Trophoblast cell (in vitro differentiated cells and primary cell): ENCODE measurements around the gene CCDC61.
A peak's percentile ranks its signal among the peaks of the same experiment; 100 is the strongest.

Source experiments
- DNase-seq, 2 donors: peaks; one replicate each; pipeline ENCODE4 v3.0.0-alpha.2; 2016
- H2AFZ ChIP-seq: 2 replicates; pipeline ENCODE4 v1.6.1; 2013; ENCODE audit warnings: low read length, moderate library complexity, mild to moderate bottlenecking; ENCODE audit not compliant: insufficient read depth, poor library complexity
- H2AK5ac ChIP-seq: 2 replicates; pipeline ENCODE4 v1.6.1; 2013; ENCODE audit warnings: mild to moderate bottlenecking, low read length
- H2BK120ac ChIP-seq: 2 replicates; pipeline ENCODE4 v1.6.1; 2013; ENCODE audit warnings: low read length, mild to moderate bottlenecking, moderate library complexity; ENCODE audit not compliant: insufficient read depth, poor library complexity
- H2BK12ac ChIP-seq: 2 replicates; pipeline ENCODE4 v1.6.1; 2013; ENCODE audit warnings: mild to moderate bottlenecking, low read length, moderate library complexity
- H2BK5ac ChIP-seq: 2 replicates; pipeline ENCODE4 v1.6.1; 2013; ENCODE audit warnings: low read length, low read depth, moderate library complexity, mild to moderate bottlenecking; ENCODE audit not compliant: poor library complexity
- H3K14ac ChIP-seq: 2 replicates; pipeline ENCODE4 v1.6.1; 2013; ENCODE audit warnings: mild to moderate bottlenecking, low read length
- H3K18ac ChIP-seq: 2 replicates; pipeline ENCODE4 v1.6.1; 2013; ENCODE audit warnings: mild to moderate bottlenecking, low read length
- H3K23ac ChIP-seq: 2 replicates; pipeline ENCODE4 v1.6.1; 2013; ENCODE audit warnings: low read length
- H3K27ac ChIP-seq: 2 replicates; pipeline ENCODE4 v1.5.1; 2013; ENCODE audit warnings: low read depth, mild to moderate bottlenecking, inconsistent platforms, low read length, moderate library complexity
- H3K27me3 ChIP-seq: 2 replicates; pipeline ENCODE4 v1.6.1; 2013; ENCODE audit warnings: inconsistent platforms, mild to moderate bottlenecking, low read length, moderate library complexity; ENCODE audit not compliant: insufficient read depth
- H3K36me3 ChIP-seq, 2 experiments: 1 replicate in 1 of 2; 2 replicates in 1 of 2; pipeline ENCODE4 v1.6.1; 2013; ENCODE audit warnings: low read length in 2 of 2, mild to moderate bottlenecking in 2 of 2, moderate library complexity in 1 of 2; ENCODE audit not compliant: insufficient read depth in 2 of 2, control insufficient read depth in 1 of 2
- H3K4ac ChIP-seq: 2 replicates; pipeline ENCODE4 v1.6.1; 2013; ENCODE audit warnings: low read depth, mild to moderate bottlenecking, low read length, moderate library complexity
- H3K4me1 ChIP-seq, 2 experiments: 1 replicate in 1 of 2; 2 replicates in 1 of 2; pipeline ENCODE4 v1.6.1; 2013; ENCODE audit warnings: low read length in 2 of 2, mild to moderate bottlenecking in 2 of 2, moderate library complexity in 1 of 2; ENCODE audit not compliant: insufficient read depth in 2 of 2, control insufficient read depth in 1 of 2
- H3K4me2 ChIP-seq: 2 replicates; pipeline ENCODE4 v1.6.1; 2013; ENCODE audit warnings: inconsistent platforms, mild to moderate bottlenecking, low read length, moderate library complexity
- H3K4me3 ChIP-seq: 2 replicates; pipeline ENCODE4 v1.5.1; 2013; ENCODE audit warnings: mild to moderate bottlenecking, low read depth, low read length, inconsistent platforms
- H3K79me1 ChIP-seq: one replicate; pipeline ENCODE4 v1.6.1; 2013; ENCODE audit warnings: low read length
- H3K79me2 ChIP-seq: 2 replicates; pipeline ENCODE4 v1.6.1; 2013; ENCODE audit warnings: low read length, mild to moderate bottlenecking; ENCODE audit not compliant: control insufficient read depth, insufficient read depth, poor library complexity
- H3K9ac ChIP-seq: 2 replicates; pipeline ENCODE4 v1.6.1; 2013; ENCODE audit warnings: mild to moderate bottlenecking, low read length
- H3K9me3 ChIP-seq: 2 replicates; pipeline ENCODE4 v1.6.1; 2013; ENCODE audit warnings: low read depth, mild to moderate bottlenecking, control low read depth, inconsistent platforms, low read length; ENCODE audit not compliant: insufficient read depth
- H4K12ac ChIP-seq: 2 replicates; pipeline ENCODE4 v1.6.1; 2013; ENCODE audit warnings: low read depth, mild to moderate bottlenecking, low read length, moderate library complexity
- H4K8ac ChIP-seq: 2 replicates; pipeline ENCODE4 v1.6.1; 2013; ENCODE audit warnings: low read depth, mild to moderate bottlenecking, low read length, moderate library complexity
- H4K91ac ChIP-seq: one replicate; pipeline ENCODE4 v1.6.1; 2013; ENCODE audit warnings: low read depth, mild to moderate bottlenecking, low read length, moderate library complexity
- WGBS: extraction: QIAGEN DNeasy Blood & Tissue Kit; methylation state at CpG from one replicate; pipeline ENCODE4 v1.1.7; 2013; ENCODE audit warnings: missing lambda C conversion rate; ENCODE audit not compliant: insufficient read length, insufficient coverage; ENCODE audit errors: extremely low coverage; 5-methylcytosine and 5-hydroxymethylcytosine counted together

The CCDC61 gene

GRCh38 chr19:45967246-45967645 is 28.0 kb upstream of the CCDC61 start:
- H4K91ac ChIP-seq = no peak overlapping the region
- no peak overlapping the region for H2BK12ac ChIP-seq
- H2AFZ ChIP-seq = no peak overlapping the region
- DNase-seq = no peak
- no peak overlapping the region for H3K14ac ChIP-seq
- H3K18ac ChIP-seq = no peak overlapping the region
- no peak overlapping the region for H2BK5ac ChIP-seq
- H3K4me1 ChIP-seq = no peaks in the 10 kb centered on the region
- H3K79me1 ChIP-seq = no peaks in the 10 kb centered on the region
- H3K4ac ChIP-seq = no peak overlapping the region
- H3K9ac ChIP-seq = no peak overlapping the region
- H3K9me3 ChIP-seq = peaks cover 1% of the 10 kb centered on the region
- WGBS = no CpG with 5 or more reads among the region's 7 CpGs
- no peak overlapping the region for H2AK5ac ChIP-seq
- H3K27ac ChIP-seq = no peak overlapping the region
- H3K4me3 ChIP-seq = no peak overlapping the region
- no peak overlapping the region for H3K4me2 ChIP-seq
- no peak overlapping the region for H3K23ac ChIP-seq
- no peak overlapping the region for H4K8ac ChIP-seq
- H3K36me3 ChIP-seq = no peaks in the 10 kb centered on the region
- peaks cover 4% of the 10 kb centered on the region for H3K27me3 ChIP-seq
- H2BK120ac ChIP-seq = no peak overlapping the region
- H4K12ac ChIP-seq = no peak overlapping the region
- H3K79me2 ChIP-seq = no peaks in the 10 kb centered on the region

GRCh38 chr19:45968626-45969025 is 26.6 kb upstream of the CCDC61 start:
- Histone ChIP-seq H3K4me1 (no peaks in the 10 kb centered on the region), H2BK12ac (no peak overlapping the region), H3K27ac (no peak overlapping the region), H3K23ac (no peak overlapping the region), H3K14ac (no peak overlapping the region), H3K36me3 (no peaks in the 10 kb centered on the region), H2AFZ (no peak overlapping the region), H3K9ac (no peak overlapping the region), H2BK120ac (no peak overlapping the region), H4K8ac (no peak overlapping the region), H2AK5ac (no peak overlapping the region), H3K79me1 (no peaks in the 10 kb centered on the region), H3K9me3 (peaks cover 3% of the 10 kb centered on the region), H3K27me3 (peaks cover 11% of the 10 kb centered on the region), H3K79me2 (no peaks in the 10 kb centered on the region), H3K4me3 (no peak overlapping the region), H3K18ac (no peak overlapping the region), H2BK5ac (no peak overlapping the region), H3K4ac (no peak overlapping the region), H3K4me2 (no peak overlapping the region), H4K12ac (no peak overlapping the region), H4K91ac (no peak overlapping the region)
- peak in 1 of 2 donors; percentile 39 for DNase-seq
- no CpG with 5 or more reads among the region's 9 CpGs for WGBS

- Histone ChIP-seq H3K27me3 (peaks cover 19% of the 10 kb centered on the region), H3K14ac (no peak overlapping the region), H2BK12ac (no peak overlapping the region), H3K79me1 (no peaks in the 10 kb centered on the region), H4K8ac (no peak overlapping the region), H3K4me2 (no peak overlapping the region), H2AFZ (no peak overlapping the region), H2BK120ac (no peak overlapping the region), H3K9me3 (peaks cover 7% of the 10 kb centered on the region), H3K23ac (no peak overlapping the region), H3K4ac (no peak overlapping the region), H3K9ac (no peak overlapping the region), H2AK5ac (no peak overlapping the region), H3K4me3 (no peak overlapping the region), H4K91ac (no peak overlapping the region), H4K12ac (no peak overlapping the region), H3K4me1 (no peaks in the 10 kb centered on the region), H3K79me2 (no peaks in the 10 kb centered on the region), H3K27ac (no peak overlapping the region), H2BK5ac (no peak overlapping the region), H3K36me3 (no peaks in the 10 kb centered on the region), H3K18ac (no peak overlapping the region)
- WGBS = no CpG with 5 or more reads among the region's 5 CpGs
- no peak for DNase-seq
Observed at GRCh38 chr19:45969676-45970075, 25.6 kb upstream of the CCDC61 start.

- H3K4me1 ChIP-seq = no peaks in the 10 kb centered on the region
- H2BK5ac ChIP-seq = no peak overlapping the region
- H3K79me1 ChIP-seq = no peaks in the 10 kb centered on the region
- peaks cover 21% of the 10 kb centered on the region for H3K27me3 ChIP-seq
- H2BK12ac ChIP-seq = no peak overlapping the region
- no peak overlapping the region for H3K27ac ChIP-seq
- H4K91ac ChIP-seq = no peak overlapping the region
- DNase-seq = no peak
- H3K9me3 ChIP-seq = peaks cover 7% of the 10 kb centered on the region
- H3K23ac ChIP-seq = no peak overlapping the region
- no peak overlapping the region for H2BK120ac ChIP-seq
- no peaks in the 10 kb centered on the region for H3K36me3 ChIP-seq
- no peak overlapping the region for H2AFZ ChIP-seq
- H3K4me2 ChIP-seq = no peak overlapping the region
- H3K9ac ChIP-seq = no peak overlapping the region
- H3K18ac ChIP-seq = no peak overlapping the region
- H4K12ac ChIP-seq = no peak overlapping the region
- H4K8ac ChIP-seq = no peak overlapping the region
- no CpG with 5 or more reads among the region's 11 CpGs for WGBS
- no peak overlapping the region for H3K4me3 ChIP-seq
- H3K4ac ChIP-seq = no peak overlapping the region
- no peaks in the 10 kb centered on the region for H3K79me2 ChIP-seq
- no peak overlapping the region for H3K14ac ChIP-seq
- no peak overlapping the region for H2AK5ac ChIP-seq
Observed at GRCh38 chr19:45971260-45971902, 23.9 kb upstream of the CCDC61 start.
